Bronchial epithelial cell (primary cell): ENCODE data around the gene ADGRG6. TPM values are rescaled to one million over a fixed set of nuclear protein-coding genes. Genes with fewer than 3 reads are reported as not detected.

Experiments used
- DNase-seq: peaks from one replicate; pipeline ENCODE4 v3.0.0-alpha.2; 2010; ENCODE audit warnings: low read depth
- FAIRE-seq: peaks from 2 replicates; lab custom pipeline; 2011; peaks lifted over from hg19 to GRCh38; lab: Jason Lieb, UNC
- H3K27me3 ChIP-seq: 2 replicates; pipeline ENCODE4 v1.5.1; 2011; ENCODE audit warnings: low read length; ENCODE audit not compliant: control insufficient read depth, insufficient read depth
- H3K36me3 ChIP-seq: 2 replicates; pipeline ENCODE4 v1.5.1; 2011; ENCODE audit warnings: low read length; ENCODE audit not compliant: control insufficient read depth, insufficient read depth
- H3K4me3 ChIP-seq: 2 replicates; pipeline ENCODE4 v1.5.1; 2011; ENCODE audit warnings: mild to moderate bottlenecking, low read depth, low read length, control low read depth
- CTCF ChIP-seq: IDR thresholded peaks from 2 replicates; pipeline ENCODE4 v1.5.1; 2011; ENCODE audit warnings: mild to moderate bottlenecking, moderate library complexity, low read length, control low read depth, inconsistent platforms; ENCODE audit not compliant: insufficient read depth, severe bottlenecking
- total RNA-seq: library from RNA; depleted of rRNA; stranded (reverse); fragments of >200 nt; gene quantifications from 2 replicates; pipeline ENCODE4 v1.2.1, GENCODE V29; 2014

ADGRG6 gene
- total RNA-seq: 12.4 and 20.1 TPM in 2 replicates

- Histone ChIP-seq H3K36me3 (no peaks in the 10 kb centered on the region), H3K27me3 (no peaks in the 10 kb centered on the region), H3K4me3 (peak within 1 kb of the TSS; percentile 82)
- FAIRE-seq (no peak), DNase-seq (peak; percentile 47)
- peak; percentile 27 for TF ChIP-seq CTCF
These were observed at the start of gene ADGRG6 for GRCh38 chr6:142301651-142302391. Gene ADGRG6 (plus strand): TSS chr6:142302007. CDS start chr6:142302330, 323 bp downstream.

GRCh38 chr6:142254513-142254912, 47.3 kb upstream of the ADGRG6 start:
- TF ChIP-seq CTCF: no peak
- H3K36me3 ChIP-seq: no peaks in the 10 kb centered on the region
- no peak overlapping the region for H3K4me3 ChIP-seq
- DNase-seq (no peak), FAIRE-seq (no peak)
- H3K27me3 ChIP-seq: no peaks in the 10 kb centered on the region

GRCh38 chr6:142255785-142256184, 46.0 kb upstream of the ADGRG6 start:
- Histone ChIP-seq H3K4me3 (no peak overlapping the region), H3K27me3 (no peaks in the 10 kb centered on the region), H3K36me3 (no peaks in the 10 kb centered on the region)
- DNase-seq: no peak
- TF ChIP-seq CTCF: no peak
- FAIRE-seq: no peak

- no peaks in the 10 kb centered on the region for H3K27me3 ChIP-seq
- no peak for TF ChIP-seq CTCF
- FAIRE-seq: no peak
These were observed 43.5 kb upstream of the ADGRG6 start for GRCh38 chr6:142258305-142258704.

GRCh38 chr6:142258757-142259156, 43.0 kb upstream of the ADGRG6 start:
- FAIRE-seq (no peak), DNase-seq (no peak)
- H3K27me3 ChIP-seq: no peaks in the 10 kb centered on the region
- no peak for TF ChIP-seq CTCF
- no peak overlapping the region for H3K4me3 ChIP-seq
- H3K36me3 ChIP-seq: no peaks in the 10 kb centered on the region

More at GRCh38 chr6:142258305-142258704, 43.5 kb upstream of the ADGRG6 start:
- no peak for DNase-seq
- no peak overlapping the region for H3K4me3 ChIP-seq
- no peaks in the 10 kb centered on the region for H3K36me3 ChIP-seq

- FAIRE-seq (no peak), DNase-seq (no peak)
- Histone ChIP-seq H3K4me3 (no peak overlapping the region), H3K27me3 (no peaks in the 10 kb centered on the region), H3K36me3 (no peaks in the 10 kb centered on the region)
- TF ChIP-seq CTCF: no peak
These were observed 41.1 kb upstream of the ADGRG6 start for GRCh38 chr6:142260748-142261147.
